HCT116 (cell line): ENCODE results near the gene C2CD2. TPM values are rescaled to one million over a fixed set of nuclear protein-coding genes. Genes with fewer than 3 reads are reported as not detected.

Experiments
- ATAC-seq: fragments of 200-7000 bp; cut with Tn5 transposase; 2 replicates; pipeline ENCODE4 v1.9.1; 2020; ENCODE audit warnings: mild to moderate bottlenecking, moderate library complexity
- BruUV-seq: library from RNA; stranded (reverse); fragments of 400-500 nt; replicated peaks from 2 replicates; lab custom pipeline; 2021; lab: Mats Ljungman, UMichigan
- CTCF ChIA-PET: fragments of 300-600 bp; sonication (Branson Sonifier 250); formaldehyde crosslinking; loops from one replicate; lab custom pipeline; 2021; ENCODE audit warnings: antibody characterized with exemption; lab: Charles Lee
- POLR2A ChIA-PET: fragments of 300-600, 350-600 bp; sonication (Branson Sonifier 250); formaldehyde crosslinking; loops from one replicate; lab custom pipeline; 2021; ENCODE audit warnings: antibody characterized with exemption; lab: Charles Lee
- RAD21 ChIA-PET, 2 experiments: fragments of 300-600 bp; sonication (Branson Sonifier 250); formaldehyde crosslinking; loops; one replicate each; lab custom pipeline; 2023; ENCODE audit warnings: low total read pairs in 2 of 2; ENCODE audit not compliant: uncharacterized antibody in 2 of 2, unreplicated experiment in 2 of 2, low non-redundant PET in 1 of 2; lab: Charles Lee
- DNase-seq: peaks from one replicate; pipeline ENCODE4 v3.0.0-alpha.2; 2010; ENCODE audit warnings: low read depth, low spot score
- H2AFZ ChIP-seq: fragments of 200-600 bp; shearing (Covaris generic), sonication (generic); 2 replicates; pipeline ENCODE4 v1.6.1; 2017; ENCODE audit warnings: low read depth, mixed run types, mixed read lengths, antibody characterized with exemption, low read length; ENCODE audit not compliant: poor library complexity, severe bottlenecking
- H3K27ac ChIP-seq: 2 replicates; pipeline ENCODE4 v1.5.1; 2012; ENCODE audit warnings: low read depth, low read length
- H3K27me3 ChIP-seq: fragments of 200-600 bp; sonication (generic); 2 replicates; pipeline ENCODE4 v1.6.1; 2016; ENCODE audit warnings: mixed run types, low read length, mixed read lengths; ENCODE audit not compliant: insufficient read depth
- H3K36me3 ChIP-seq, 2 experiments: fragments of 200-500 bp in 1 of 2; fragments of 200-600 bp in 1 of 2; sonication (Bioruptor generic) in 1 of 2; sonication (generic) in 1 of 2; 2 replicates each; pipeline versions ENCODE4 v1.5.1 to v1.6.1; 2014 to 2016; ENCODE audit warnings: low read length in 2 of 2, inconsistent platforms in 1 of 2, mixed read lengths in 1 of 2, mixed run types in 1 of 2; ENCODE audit not compliant: insufficient read depth in 2 of 2, control insufficient read depth in 1 of 2
- H3K4me1 ChIP-seq, 2 experiments: fragments of 200-600 bp in 1 of 2; sonication (generic) in 1 of 2; 2 replicates each; pipeline versions ENCODE4 v1.5.1 to v1.6.1; 2012 to 2017; ENCODE audit warnings: low read length in 2 of 2, inconsistent platforms in 1 of 2, mild to moderate bottlenecking in 1 of 2, mixed read lengths in 1 of 2, mixed run types in 1 of 2, moderate library complexity in 1 of 2; ENCODE audit not compliant: insufficient read depth in 2 of 2, control insufficient read depth in 1 of 2
- H3K4me2 ChIP-seq: fragments of 200-600 bp; sonication (generic); 2 replicates; pipeline ENCODE4 v1.6.1; 2017; ENCODE audit warnings: mixed run types, low read length, mixed read lengths
- H3K4me3 ChIP-seq, 2 experiments: fragments of 200-600 bp in 1 of 2; sonication (generic) in 1 of 2; replicated peaks in 1 of 2; 2 replicates each; pipeline ENCODE4 v1.5.1; 2011 to 2016; ENCODE audit warnings: low read length in 2 of 2, control low read depth in 1 of 2, low read depth in 1 of 2, mild to moderate bottlenecking in 1 of 2, mixed read lengths in 1 of 2, mixed run types in 1 of 2
- H3K79me2 ChIP-seq: fragments of 200-600 bp; sonication (generic); 2 replicates; pipeline ENCODE4 v1.6.1; 2017; ENCODE audit warnings: mild to moderate bottlenecking, mixed run types, low read length, moderate library complexity, mixed read lengths; ENCODE audit not compliant: insufficient read depth
- H3K9ac ChIP-seq: fragments of 200-600 bp; sonication (generic); 2 replicates; pipeline ENCODE4 v1.6.1; 2016; ENCODE audit warnings: low read length, mixed read lengths
- H3K9me2 ChIP-seq: fragments of 200-600 bp; sonication (generic), shearing (Covaris generic); 2 replicates; pipeline ENCODE4 v1.6.1; 2017; ENCODE audit warnings: mixed run types, mild to moderate bottlenecking, moderate library complexity; ENCODE audit not compliant: insufficient read depth
- H3K9me3 ChIP-seq, 2 experiments: fragments of 200-500 bp in 1 of 2; fragments of 200-600 bp in 1 of 2; sonication (Bioruptor generic) in 1 of 2; sonication (generic) in 1 of 2; 2 replicates each; pipeline ENCODE4 v1.6.1; 2014 to 2017; ENCODE audit warnings: low read length in 2 of 2, mixed read lengths in 2 of 2, inconsistent platforms in 1 of 2, low read depth in 1 of 2, mild to moderate bottlenecking in 1 of 2, mixed run types in 1 of 2, moderate library complexity in 1 of 2; ENCODE audit not compliant: control insufficient read depth in 1 of 2, insufficient read depth in 1 of 2
- H4K20me1 ChIP-seq: fragments of 200-600 bp; sonication (generic), shearing (Covaris generic); 2 replicates; pipeline ENCODE4 v1.6.1; 2017; ENCODE audit warnings: mixed run types, mild to moderate bottlenecking, moderate library complexity; ENCODE audit not compliant: insufficient read depth
- CEBPB ChIP-seq: IDR thresholded peaks from 2 replicates; pipeline ENCODE4 v1.6.1; 2012; ENCODE audit warnings: low read depth
- ELF1 ChIP-seq: IDR thresholded peaks from 2 replicates; pipeline ENCODE4 v1.6.1; 2012; ENCODE audit warnings: low read depth, borderline replicate concordance
- JUND ChIP-seq: IDR thresholded peaks from 2 replicates; pipeline ENCODE4 v1.6.1; 2012
- POLR2AphosphoS5 ChIP-seq: IDR thresholded peaks from 2 replicates; pipeline ENCODE4 v1.6.1; 2011; ENCODE audit warnings: mild to moderate bottlenecking, low read depth, low read length, moderate library complexity
- RAD21 ChIP-seq: IDR thresholded peaks from 2 replicates; pipeline ENCODE4 v1.6.1; 2012; ENCODE audit warnings: low read depth, mild to moderate bottlenecking
- SIN3A ChIP-seq: IDR thresholded peaks from 2 replicates; pipeline ENCODE4 v1.6.1; 2012; ENCODE audit warnings: low read depth
- intact Hi-C: fragments of 100-400 bp; cut with micrococcal nuclease; formaldehyde crosslinking; loops from 2 replicates; pipeline ENCODE4 v1.10.0; 2022
- total RNA-seq: library from RNA; stranded (reverse); gene quantifications from one replicate; pipeline ENCODE4 v1.2.1, GENCODE V29; 2021; ENCODE audit not compliant: unreplicated experiment

The C2CD2 gene
- total RNA-seq, 1 experiment from 2014 or later: 22.0 TPM

DNA sequence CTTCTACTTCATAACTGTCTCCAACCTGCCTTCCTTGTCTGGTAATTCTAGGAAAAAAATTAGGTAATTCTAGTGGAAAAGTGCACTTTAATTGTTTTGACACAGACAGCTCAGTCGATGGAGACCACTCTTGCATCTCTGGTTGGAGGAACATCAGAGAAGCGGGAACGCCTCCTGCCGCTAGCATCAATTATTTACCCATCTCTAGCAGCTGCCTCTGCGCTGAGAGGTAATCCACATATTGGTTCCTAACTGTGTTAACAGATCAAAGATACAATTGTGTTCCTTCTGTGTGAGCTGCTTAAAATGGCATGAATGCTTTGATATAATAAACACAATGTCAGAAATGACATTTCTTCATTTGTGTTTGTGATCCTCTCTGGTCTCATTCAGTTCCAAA is 33.3 kb downstream of the C2CD2 start:
- H3K4me3 ChIP-seq: no peak overlapping the region
- no peak for ATAC-seq
- RAD21 ChIA-PET: no interaction called here
- H4K20me1 ChIP-seq: no peaks in the 10 kb centered on the region
- no TSS peak for BruUV-seq
- H3K4me1 ChIP-seq: no peaks in the 10 kb centered on the region
- H3K27me3 ChIP-seq: no peaks in the 10 kb centered on the region
- H3K4me2 ChIP-seq: no peak overlapping the region
- TF ChIP-seq CEBPB (no peak), JUND (no peak), ELF1 (no peak), SIN3A (no peak)
- no peak overlapping the region for H2AFZ ChIP-seq
- peaks cover 3% of the 10 kb centered on the region; the same call in 1 of the 2 replicates for H3K79me2 ChIP-seq
- intact Hi-C loops: no loop called here
- POLR2A ChIA-PET: no interaction called here
- no peak for DNase-seq
- H3K9me3 ChIP-seq: no peaks in the 10 kb centered on the region
- H3K27ac ChIP-seq: no peak overlapping the region
- CTCF ChIA-PET: no interaction called here
- no peaks in the 10 kb centered on the region for H3K9me2 ChIP-seq
- H3K9ac ChIP-seq: no peak overlapping the region
- peaks cover 5 to 14% of the 10 kb centered on the region in 2 experiments; a peak in 3 of 4 replicates for H3K36me3 ChIP-seq

DNA sequence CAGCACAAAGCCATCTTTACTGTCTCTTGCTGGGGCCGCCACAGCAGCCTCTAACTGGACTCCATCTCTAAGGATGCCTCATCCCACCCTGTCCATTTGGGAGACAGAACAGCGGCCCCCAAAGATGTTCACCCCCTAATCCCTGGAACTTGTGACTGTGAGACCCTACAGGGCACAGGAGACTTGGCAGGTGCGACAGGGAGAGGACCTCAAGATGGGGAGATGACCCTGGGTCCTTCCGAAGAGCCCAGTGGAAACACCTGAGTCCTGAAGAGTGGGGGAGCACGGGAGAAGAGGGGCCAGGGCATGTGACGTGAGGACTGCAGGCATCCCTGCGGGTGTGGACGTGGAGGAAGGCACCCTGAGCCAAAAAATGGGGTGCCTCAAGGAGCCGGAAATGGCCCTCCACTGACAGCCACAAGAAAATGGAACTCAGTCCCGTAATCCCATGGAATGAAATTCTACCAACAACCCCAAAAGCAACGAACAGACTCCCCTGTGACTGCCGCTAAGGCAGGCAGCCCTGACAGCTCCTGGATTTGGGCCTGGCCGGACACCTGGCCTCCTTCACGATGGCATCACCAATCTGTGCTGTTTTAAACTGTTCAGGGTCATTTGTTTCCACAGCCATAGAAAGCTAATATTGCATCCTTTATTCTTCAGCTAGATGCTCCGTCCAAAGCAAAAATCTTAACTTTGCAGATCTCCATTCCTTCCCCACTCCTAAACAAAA is 34.0 kb downstream of the C2CD2 start:
- no peak for TF ChIP-seq POLR2AphosphoS5
- no peak for TF ChIP-seq CEBPB
- no peak for TF ChIP-seq RAD21
- no peak overlapping the region for H2AFZ ChIP-seq
- CTCF ChIA-PET: no interaction called here
- H3K9me3 ChIP-seq: no peaks in the 10 kb centered on the region
- H3K4me3 ChIP-seq: no peak overlapping the region
- ATAC-seq (no peak), DNase-seq (no peak)
- no peaks in the 10 kb centered on the region for H4K20me1 ChIP-seq
- H3K9me2 ChIP-seq: no peaks in the 10 kb centered on the region
- no peaks in the 10 kb centered on the region for H3K4me1 ChIP-seq
- peaks cover 5 to 14% of the 10 kb centered on the region in 2 experiments; a peak in 3 of 4 replicates for H3K36me3 ChIP-seq
- no peak overlapping the region for H3K4me2 ChIP-seq
- no peak overlapping the region for H3K9ac ChIP-seq
- POLR2A ChIA-PET: no interaction called here
- RAD21 ChIA-PET: no interaction called here
- no peaks in the 10 kb centered on the region; the same call in 1 of the 2 replicates for H3K79me2 ChIP-seq
- no TSS peak for BruUV-seq
- intact Hi-C loops: no loop called here
- H3K27ac ChIP-seq: no peak overlapping the region
- no peaks in the 10 kb centered on the region for H3K27me3 ChIP-seq
